Gastroesophageal sphincter (tissue), 3 donors: ENCODE results near the gene PLOD2.

Experiments
- EP300 ChIP-seq: sonication (generic); formaldehyde crosslinking; IDR thresholded peaks from one replicate; pipeline ENCODE4 v1.6.1; 2017; ENCODE audit warnings: antibody characterized with exemption, mild to moderate bottlenecking
- POLR2A ChIP-seq, 2 donors: fragments of 450-650 bp; IDR thresholded peaks; one replicate each; pipeline ENCODE4 v1.6.1; 2017; ENCODE audit warnings: antibody characterized with exemption in 2 of 2, mild to moderate bottlenecking in 2 of 2, moderate library complexity in 1 of 2
- POLR2AphosphoS5 ChIP-seq: sonication (generic); formaldehyde crosslinking; IDR thresholded peaks from one replicate; pipeline ENCODE4 v1.6.1; 2017; ENCODE audit warnings: antibody characterized with exemption
- TF ChIP-seq, protein P1 (sequence below), 4 experiments: fragments of 200-600 bp in 2 of 4; fragments of 450-650 bp in 2 of 4; sonication (generic) in 1 of 4; IDR thresholded peaks; one replicate each; pipeline ENCODE4 v1.5.1; 2017 to 2019; ENCODE audit warnings: antibody characterized with exemption in 4 of 4, mild to moderate bottlenecking in 2 of 4, moderate library complexity in 2 of 4

DNA sequence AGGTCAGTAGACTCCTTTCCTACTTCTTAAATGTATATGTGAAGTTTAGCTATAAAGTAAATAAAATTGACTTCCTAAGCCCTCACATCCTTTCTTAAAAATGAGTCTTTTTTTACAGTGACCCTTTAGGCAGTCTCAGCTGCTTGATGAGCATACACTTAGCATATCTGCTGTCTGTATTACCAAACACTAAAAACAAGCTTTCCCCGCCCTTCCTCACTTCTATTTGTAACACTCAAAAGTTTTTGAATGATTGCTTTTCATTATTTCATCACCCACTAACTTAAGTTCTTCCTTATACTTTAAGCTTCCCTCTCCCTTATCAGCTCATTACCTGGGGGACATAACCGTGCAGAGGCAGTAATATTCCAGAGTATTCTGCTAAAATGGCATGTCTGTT, 89.4 kb downstream of the PLOD2 start:
- TF ChIP-seq, protein P1, sequence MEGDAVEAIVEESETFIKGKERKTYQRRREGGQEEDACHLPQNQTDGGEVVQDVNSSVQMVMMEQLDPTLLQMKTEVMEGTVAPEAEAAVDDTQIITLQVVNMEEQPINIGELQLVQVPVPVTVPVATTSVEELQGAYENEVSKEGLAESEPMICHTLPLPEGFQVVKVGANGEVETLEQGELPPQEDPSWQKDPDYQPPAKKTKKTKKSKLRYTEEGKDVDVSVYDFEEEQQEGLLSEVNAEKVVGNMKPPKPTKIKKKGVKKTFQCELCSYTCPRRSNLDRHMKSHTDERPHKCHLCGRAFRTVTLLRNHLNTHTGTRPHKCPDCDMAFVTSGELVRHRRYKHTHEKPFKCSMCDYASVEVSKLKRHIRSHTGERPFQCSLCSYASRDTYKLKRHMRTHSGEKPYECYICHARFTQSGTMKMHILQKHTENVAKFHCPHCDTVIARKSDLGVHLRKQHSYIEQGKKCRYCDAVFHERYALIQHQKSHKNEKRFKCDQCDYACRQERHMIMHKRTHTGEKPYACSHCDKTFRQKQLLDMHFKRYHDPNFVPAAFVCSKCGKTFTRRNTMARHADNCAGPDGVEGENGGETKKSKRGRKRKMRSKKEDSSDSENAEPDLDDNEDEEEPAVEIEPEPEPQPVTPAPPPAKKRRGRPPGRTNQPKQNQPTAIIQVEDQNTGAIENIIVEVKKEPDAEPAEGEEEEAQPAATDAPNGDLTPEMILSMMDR (IDR thresholded peaks at IDR 0.05): no peak
- TF ChIP-seq POLR2AphosphoS5: no peak
- TF ChIP-seq POLR2A (IDR thresholded peaks at IDR 0.05): no peak
- TF ChIP-seq EP300: no peak
